Measurements from ENCODE around the gene NAPA.

DNA sequence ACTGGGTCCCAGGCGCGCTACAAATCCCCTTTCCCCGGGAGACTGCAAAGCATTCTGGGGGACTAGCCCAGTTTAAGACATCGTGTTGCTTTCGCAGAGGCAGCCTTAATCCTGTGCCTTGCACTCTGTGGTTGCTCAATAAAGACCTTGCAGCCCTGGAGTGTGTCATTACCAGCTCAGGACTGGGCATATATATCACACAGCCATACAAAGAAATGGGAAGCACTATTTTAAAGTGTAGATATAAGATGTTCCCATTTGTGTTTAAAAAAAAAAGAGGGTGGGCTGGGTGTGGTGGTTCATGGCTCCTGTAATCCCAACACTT lies 11.1 kb downstream of the NAPA start:
- TF ChIP-seq SUZ12 (IDR thresholded peaks at IDR 0.05; ENCODE audit: extremely low read depth, insufficient read depth, insufficient read length) = no peak
- no peak for TF ChIP-seq ZNF274 (IDR thresholded peaks at IDR 0.05; ENCODE audit: low read depth, low read length)

All from NT2/D1 (cell line).